Urinary bladder (tissue), 4 donors: ENCODE measurements around the gene TBL3. TPM values are rescaled to one million over a fixed set of nuclear protein-coding genes. Genes with fewer than 3 reads are reported as not detected.

ENCODE experiments used
- DNase-seq: peaks from one replicate; pipeline ENCODE4 v3.0.0-alpha.2; 2015; ENCODE audit errors: extremely low spot score
- H3K27ac ChIP-seq: one replicate; pipeline ENCODE4 v1.5.1; 2013; ENCODE audit warnings: low read depth, mild to moderate bottlenecking, moderate library complexity
- H3K36me3 ChIP-seq: one replicate; pipeline ENCODE4 v1.6.1; 2013; ENCODE audit warnings: mild to moderate bottlenecking, moderate library complexity; ENCODE audit not compliant: insufficient read depth
- H3K4me1 ChIP-seq: one replicate; pipeline ENCODE4 v1.6.1; 2013; ENCODE audit warnings: mild to moderate bottlenecking, moderate library complexity; ENCODE audit not compliant: insufficient read depth
- H3K4me3 ChIP-seq: one replicate; pipeline ENCODE4 v1.5.1; 2013; ENCODE audit warnings: low read depth, low read length
- WGBS: extraction: QIAGEN DNeasy Blood & Tissue Kit; methylation state at CpG from one replicate; pipeline ENCODE4 v1.1.7; 2013; 5-methylcytosine and 5-hydroxymethylcytosine counted together
- polyA plus RNA-seq: library from polyadenylated mRNA; stranded (reverse); fragments of 200-250 nt; gene quantifications from one replicate; pipeline ENCODE4 v1.2.3, GENCODE V29; 2013
- total RNA-seq: library from RNA; depleted of rRNA; stranded (reverse); fragments of >200 nt; gene quantifications from one replicate; pipeline ENCODE4 v1.2.3, GENCODE V29; 2014
- donor health status: healthy with polysubstance abuse.
- donor health status: healthy.

The TBL3 gene
- total and polyA plus RNA-seq, 2 donors, result 10.9 to 50.6 TPM

- no peak overlapping the region for H3K27ac ChIP-seq
- no peaks in the 10 kb centered on the region for H3K4me1 ChIP-seq
- WGBS, result 72% methylated on average over 37 of the region's 37 CpGs
- DNase-seq, result no peak
- peaks cover 10% of the 10 kb centered on the region for H3K36me3 ChIP-seq
- H3K4me3 ChIP-seq, result no peak overlapping the region
These were observed 6.7 kb downstream of the TBL3 start for GRCh38 chr16:1978476-1979120.

DNA sequence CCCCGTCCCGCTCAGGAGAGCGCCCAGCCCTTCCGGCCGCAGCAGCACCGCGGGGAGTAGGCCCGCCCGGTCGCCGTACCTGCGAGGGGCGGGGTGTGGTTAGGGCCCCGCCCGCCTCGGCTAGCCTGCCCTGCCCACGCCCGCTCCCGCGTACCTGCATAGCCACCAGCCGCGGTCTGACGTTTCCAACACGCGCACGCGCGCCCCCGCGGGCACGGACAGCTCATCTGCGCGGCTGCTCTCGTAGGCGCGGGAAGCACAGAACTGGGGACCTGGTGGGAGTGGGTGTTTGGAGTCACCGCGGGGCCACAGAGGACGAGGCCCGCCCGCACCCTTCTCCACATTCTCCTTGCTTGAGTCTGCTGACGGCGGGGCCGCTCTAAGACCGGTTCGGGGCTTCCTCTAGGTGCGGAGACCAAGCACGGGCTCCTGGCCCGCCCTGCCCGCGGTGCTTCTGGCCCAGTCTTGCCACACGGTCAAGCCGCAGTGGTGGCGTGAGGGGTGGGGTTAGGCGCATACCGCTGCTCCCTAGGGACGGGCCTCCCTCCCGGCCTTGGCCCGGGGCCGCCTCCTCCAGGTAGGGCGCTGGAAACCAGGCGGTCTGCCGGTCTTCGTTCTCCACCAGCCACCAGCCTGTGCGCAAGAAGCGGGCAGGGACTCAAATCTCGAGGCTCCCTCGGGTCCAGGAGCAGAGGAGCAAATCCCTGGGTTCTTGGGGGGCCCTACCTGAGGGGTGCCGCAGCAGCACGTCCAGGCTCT lies 7.6 kb downstream of the TBL3 start:
- Histone ChIP-seq H3K4me1 (no peaks in the 10 kb centered on the region), H3K36me3 (peaks cover 9% of the 10 kb centered on the region), H3K27ac (no peak overlapping the region), H3K4me3 (no peak overlapping the region)
- no peak for DNase-seq
- WGBS, result 21% methylated on average over 70 of the region's 70 CpGs

DNA sequence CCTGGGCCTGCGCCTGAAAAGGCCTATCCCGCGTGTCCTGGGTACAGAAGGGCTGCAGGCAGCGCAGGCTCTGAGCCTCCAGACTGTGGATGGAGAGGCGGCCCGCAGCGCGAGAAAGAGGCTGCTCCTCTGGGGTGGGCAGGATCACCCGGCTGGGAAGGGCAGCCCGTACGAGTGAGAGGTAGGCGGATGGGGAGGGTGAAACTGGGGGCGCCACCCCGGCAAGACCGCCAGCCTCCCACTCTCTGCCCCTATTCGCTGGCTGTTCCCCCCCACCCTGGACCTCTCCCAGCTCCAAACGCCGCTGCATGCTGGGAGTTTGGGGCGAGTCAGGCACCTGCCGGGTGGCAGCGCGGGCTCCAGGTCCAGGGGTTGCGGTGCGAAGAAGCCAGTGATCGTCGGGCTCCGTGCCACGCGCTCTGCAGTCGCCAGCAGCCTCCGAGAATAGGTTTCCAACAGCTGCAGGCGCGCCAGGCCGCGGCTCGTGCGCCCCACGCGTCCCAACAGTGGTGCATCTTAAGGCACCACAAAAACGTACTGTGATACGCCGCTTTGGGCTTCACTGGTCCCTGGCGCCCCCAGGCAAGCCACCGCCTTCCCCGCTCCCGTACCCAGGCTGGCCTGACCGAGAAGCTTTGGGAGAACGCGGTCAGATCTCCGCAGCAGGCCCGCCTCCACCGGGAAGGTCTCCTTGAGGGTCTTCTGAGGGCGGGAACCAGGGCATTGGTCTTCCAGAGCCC lies 8.3 kb downstream of the TBL3 start:
- WGBS, result 4% methylated on average over 53 of the region's 53 CpGs
- no peak for DNase-seq
- peaks cover 6% of the 10 kb centered on the region for H3K36me3 ChIP-seq
- no peaks in the 10 kb centered on the region for H3K4me1 ChIP-seq
- no peak overlapping the region for H3K27ac ChIP-seq
- no peak overlapping the region for H3K4me3 ChIP-seq

- no peak overlapping the region for H3K4me3 ChIP-seq
- WGBS, result 20% methylated on average over 16 of the region's 16 CpGs
- DNase-seq, result no peak
- no peaks in the 10 kb centered on the region for H3K4me1 ChIP-seq
- peaks cover 8% of the 10 kb centered on the region for H3K36me3 ChIP-seq
- H3K27ac ChIP-seq, result no peak overlapping the region
These were observed 8.9 kb downstream of the TBL3 start for GRCh38 chr16:1980770-1981087.

DNA sequence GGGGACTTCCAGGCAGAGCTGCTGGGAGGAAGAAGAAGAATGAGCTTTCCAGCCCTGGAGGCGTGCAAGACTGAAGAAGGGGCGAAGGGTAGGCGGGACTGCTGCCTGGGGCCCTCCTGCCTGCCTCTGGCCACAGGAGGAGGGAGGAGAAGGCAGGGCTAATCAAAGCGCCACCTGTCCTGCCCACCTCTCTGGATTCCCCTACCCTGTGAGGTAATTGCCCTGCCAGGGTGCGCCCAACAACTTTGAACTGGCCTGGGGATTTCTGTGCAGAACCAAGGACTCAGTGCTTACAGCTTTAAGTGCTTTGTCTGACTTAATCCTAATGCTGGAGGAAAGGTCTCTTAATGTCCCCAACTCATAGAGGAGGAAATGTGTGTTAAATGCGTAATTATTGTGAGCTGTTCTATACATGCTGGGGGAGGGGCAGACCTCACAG lies 9.6 kb downstream of the TBL3 start, which contains the start of gene NOXO1:
Gene NOXO1, minus strand, starts transcription at position 72 of the 439 bp plus-strand sequence. CDS start 290 bp downstream, outside the sequence.
- H3K4me3 ChIP-seq, result no peak within 1 kb of the TSS
- no peak within 1 kb of the TSS for H3K27ac ChIP-seq
- H3K36me3 ChIP-seq, result peaks cover 5% of the 10 kb centered on the region
- H3K4me1 ChIP-seq, result no peaks in the 10 kb centered on the region
- WGBS, result 28% methylated on average over 6 of the region's 6 CpGs
- no peak for DNase-seq

- Histone ChIP-seq H3K4me1 (no peaks in the 10 kb centered on the region), H3K36me3 (peaks cover 6% of the 10 kb centered on the region), H3K27ac (no peak overlapping the region), H3K4me3 (no peak overlapping the region)
- no peak for DNase-seq
- 59% methylated on average over 5 of the region's 5 CpGs for WGBS
These were observed 10.2 kb downstream of the TBL3 start for GRCh38 chr16:1982013-1982433.

GRCh38 chr16:1982991-1983543 lies 11.2 kb downstream of the TBL3 start:
- Histone ChIP-seq H3K4me3 (peak overlapping the region; percentile 76), H3K27ac (peak overlapping the region; percentile 59), H3K36me3 (peaks cover 5% of the 10 kb centered on the region), H3K4me1 (no peaks in the 10 kb centered on the region)
- WGBS, result 21% methylated on average over 19 of the region's 19 CpGs
- no peak for DNase-seq

DNA sequence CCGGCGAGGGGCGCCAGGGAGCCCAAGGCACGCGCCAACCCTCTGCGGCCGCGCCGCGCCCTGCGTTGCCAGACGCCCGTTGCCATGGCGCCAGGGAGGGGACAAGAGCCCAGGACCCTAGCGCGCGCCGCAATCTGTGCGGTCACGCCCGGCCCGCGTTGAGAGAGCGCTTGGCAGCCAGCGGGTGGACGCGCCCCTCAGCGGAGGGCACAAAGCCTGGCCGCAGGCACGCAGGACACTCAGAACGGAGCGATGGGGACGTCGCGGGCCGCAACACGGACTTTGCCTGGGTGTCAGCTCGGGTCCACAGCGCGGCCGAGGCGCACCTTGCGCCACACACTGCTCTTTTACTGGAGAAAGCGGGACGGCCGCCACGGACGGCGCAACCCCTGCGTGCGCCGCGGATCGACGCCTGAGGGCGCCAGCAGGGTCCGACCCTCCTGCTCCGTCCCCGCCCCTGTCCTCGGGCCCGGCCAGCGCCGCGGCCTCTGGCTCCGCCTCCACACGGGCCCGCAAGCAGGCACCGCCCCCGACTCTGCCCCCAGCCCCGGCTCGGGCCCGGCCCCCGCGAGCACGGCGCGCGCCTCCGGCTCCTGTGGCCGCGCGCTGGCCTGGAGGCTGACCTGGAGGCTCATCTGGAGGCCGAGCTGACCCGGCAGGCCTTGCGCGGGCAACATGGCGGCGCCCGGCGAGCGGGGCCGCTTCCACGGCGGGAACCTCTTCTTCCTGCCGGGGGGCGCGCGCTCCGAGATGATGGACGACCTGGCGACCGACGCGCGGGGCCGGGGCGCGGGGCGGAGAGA lies 11.9 kb downstream of the TBL3 start, which contains the start of gene GFER:
Gene GFER, plus strand, starts transcription at position 650 of the 803 bp plus-strand sequence. Its CDS starts 26 bp downstream, at position 676.
- H3K4me1 ChIP-seq, result no peaks in the 10 kb centered on the region
- DNase-seq, result no peak
- H3K4me3 ChIP-seq, result peak within 1 kb of the TSS; percentile 76
- peaks cover 5% of the 10 kb centered on the region for H3K36me3 ChIP-seq
- H3K27ac ChIP-seq, result peak within 1 kb of the TSS; percentile 59
- WGBS, result under 1% methylated on average over 109 of the region's 109 CpGs

DNA sequence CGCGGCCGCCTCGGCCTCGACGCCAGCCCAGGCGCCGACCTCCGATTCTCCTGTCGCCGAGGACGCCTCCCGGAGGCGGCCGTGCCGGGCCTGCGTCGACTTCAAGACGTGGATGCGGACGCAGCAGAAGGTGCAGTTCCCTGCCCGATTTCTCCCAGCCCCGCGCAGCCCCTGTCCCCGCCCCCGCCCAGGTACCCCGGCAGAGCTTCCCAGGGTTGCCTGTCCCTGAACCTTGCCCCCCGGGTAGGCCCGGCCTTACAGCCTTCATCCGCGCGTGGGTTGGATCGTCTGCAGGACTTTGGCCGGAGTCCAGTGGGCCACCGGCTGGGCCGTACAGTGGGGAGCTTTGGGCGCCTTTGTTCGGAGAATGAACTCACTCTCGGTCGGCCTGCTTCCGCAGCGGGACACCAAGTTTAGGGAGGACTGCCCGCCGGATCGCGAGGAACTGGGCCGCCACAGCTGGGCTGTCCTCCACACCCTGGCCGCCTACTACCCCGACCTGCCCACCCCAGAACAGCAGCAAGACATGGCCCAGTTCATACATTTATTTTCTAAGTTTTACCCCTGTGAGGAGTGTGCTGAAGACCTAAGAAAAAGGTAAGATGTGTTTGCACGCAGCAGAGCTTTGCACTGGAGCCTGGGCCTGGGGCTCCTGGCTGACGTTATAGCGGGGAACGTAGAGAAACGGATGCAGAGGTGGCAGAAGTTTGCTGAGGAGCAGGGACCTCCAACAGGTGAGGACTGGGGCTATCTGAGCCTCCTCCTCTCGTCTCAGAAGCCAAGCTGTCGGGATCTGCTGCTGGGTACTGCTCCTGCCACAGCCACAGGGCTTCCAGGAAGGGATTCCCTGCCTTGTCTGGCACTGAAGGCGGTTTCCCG lies 12.7 kb downstream of the TBL3 start:
- H3K4me3 ChIP-seq, result peak overlapping the region; percentile 76
- DNase-seq, result no peak
- H3K4me1 ChIP-seq, result no peaks in the 10 kb centered on the region
- peaks cover 5% of the 10 kb centered on the region for H3K36me3 ChIP-seq
- 10% methylated on average over 58 of the region's 58 CpGs for WGBS
- no peak overlapping the region for H3K27ac ChIP-seq

DNA sequence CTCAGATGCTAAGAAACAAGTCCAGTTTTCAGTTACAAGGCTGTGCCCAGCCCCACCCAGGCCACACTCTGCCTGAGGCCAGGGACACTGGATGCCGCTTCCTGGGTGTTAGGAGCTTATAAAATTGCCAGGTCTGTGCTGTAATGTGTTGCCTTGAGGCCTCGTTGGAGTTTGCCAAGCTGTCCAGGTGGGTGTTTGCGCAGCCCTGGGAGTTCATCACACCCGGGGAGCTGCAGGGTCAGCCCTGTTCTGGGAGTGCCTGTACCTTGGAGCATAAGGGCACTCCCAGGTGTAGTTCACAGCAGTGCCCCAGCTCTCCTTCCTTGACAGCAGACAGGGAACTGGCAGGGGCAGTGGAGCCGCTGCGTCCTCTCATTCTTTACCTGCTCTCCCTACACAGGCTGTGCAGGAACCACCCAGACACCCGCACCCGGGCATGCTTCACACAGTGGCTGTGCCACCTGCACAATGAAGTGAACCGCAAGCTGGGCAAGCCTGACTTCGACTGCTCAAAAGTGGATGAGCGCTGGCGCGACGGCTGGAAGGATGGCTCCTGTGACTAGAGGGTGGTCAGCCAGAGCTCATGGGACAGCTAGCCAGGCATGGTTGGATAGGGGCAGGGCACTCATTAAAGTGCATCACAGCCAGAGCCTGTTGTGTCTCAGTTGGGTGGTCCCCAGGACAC lies 13.8 kb downstream of the TBL3 start:
- WGBS, result 94% methylated on average over 14 of the region's 14 CpGs
- Histone ChIP-seq H3K4me3 (no peak overlapping the region), H3K27ac (no peak overlapping the region), H3K4me1 (no peaks in the 10 kb centered on the region), H3K36me3 (peaks cover 5% of the 10 kb centered on the region)
- DNase-seq, result no peak

DNA sequence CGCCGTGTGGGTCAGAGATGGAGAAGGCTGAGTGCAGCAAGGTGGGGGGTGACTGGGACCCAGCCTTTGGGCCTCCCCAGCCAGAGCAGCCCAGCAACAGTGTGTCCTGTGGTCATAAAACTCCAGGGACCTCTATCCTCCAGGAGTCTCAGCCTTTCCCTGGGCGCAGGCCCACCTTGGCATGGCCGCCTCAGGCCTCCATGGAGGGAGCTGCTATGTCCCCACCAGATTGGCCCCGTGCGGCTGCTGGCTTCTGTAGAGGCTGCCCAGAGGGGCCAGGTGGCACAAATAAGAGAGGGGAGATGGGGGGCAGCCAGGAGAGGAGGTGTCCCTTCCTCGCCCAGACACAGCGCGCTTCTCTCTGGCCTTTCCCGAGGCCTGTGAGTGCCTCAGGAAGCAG lies 15.3 kb downstream of the TBL3 start:
- Histone ChIP-seq H3K4me1 (no peaks in the 10 kb centered on the region), H3K4me3 (no peak overlapping the region), H3K36me3 (peaks cover 5% of the 10 kb centered on the region), H3K27ac (no peak overlapping the region)
- WGBS, result 91% methylated on average over 10 of the region's 10 CpGs
- no peak for DNase-seq
